ENCODE measurements around the gene UQCR10. TPM values are rescaled to one million over a fixed set of nuclear protein-coding genes. Genes with fewer than 3 reads are reported as not detected.

Gene UQCR10
- polyA plus RNA-seq, 1 donor, result 109 TPM

DNA sequence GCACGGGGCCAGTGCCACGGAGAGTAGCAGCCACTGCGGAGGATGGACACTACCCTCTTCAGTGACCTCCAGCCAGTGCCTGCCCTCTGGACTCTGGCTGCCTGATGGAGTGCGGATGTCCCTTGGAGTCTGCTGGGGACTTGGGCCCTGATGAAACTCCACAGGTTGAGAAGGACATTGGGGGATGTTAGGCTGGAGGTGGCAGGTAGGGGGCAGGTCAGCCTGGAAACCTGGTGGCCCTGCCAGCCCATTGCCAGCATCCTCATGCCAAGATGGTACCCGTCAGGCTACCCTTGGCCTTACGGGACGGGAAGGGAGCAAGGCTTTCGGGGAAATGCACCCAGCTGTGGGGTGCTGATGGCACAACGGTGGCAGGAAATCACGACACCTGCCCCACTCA is 43.4 kb upstream of the UQCR10 start:
- no peak overlapping the region for H3K27ac ChIP-seq (ENCODE audit: low read length)
- no peaks in the 10 kb centered on the region for H3K9me3 ChIP-seq (ENCODE audit: control insufficient read depth, low read depth, low read length)
- no peaks in the 10 kb centered on the region for H3K36me3 ChIP-seq (ENCODE audit: control insufficient read depth, insufficient read depth, low read length)
- no peak for DNase-seq
- H3K4me1 ChIP-seq (ENCODE audit: control insufficient read depth, insufficient read depth, low read length), result peaks cover 3% of the 10 kb centered on the region
- H3K27me3 ChIP-seq (ENCODE audit: control insufficient read depth, insufficient read depth, low read length), result peaks cover 49% of the 10 kb centered on the region
- no CpG with 5 or more reads among the region's 10 CpGs for WGBS (ENCODE audit: insufficient coverage, low lambda C conversion rate)
- H3K4me3 ChIP-seq (ENCODE audit: low read length), result no peak overlapping the region

DNA sequence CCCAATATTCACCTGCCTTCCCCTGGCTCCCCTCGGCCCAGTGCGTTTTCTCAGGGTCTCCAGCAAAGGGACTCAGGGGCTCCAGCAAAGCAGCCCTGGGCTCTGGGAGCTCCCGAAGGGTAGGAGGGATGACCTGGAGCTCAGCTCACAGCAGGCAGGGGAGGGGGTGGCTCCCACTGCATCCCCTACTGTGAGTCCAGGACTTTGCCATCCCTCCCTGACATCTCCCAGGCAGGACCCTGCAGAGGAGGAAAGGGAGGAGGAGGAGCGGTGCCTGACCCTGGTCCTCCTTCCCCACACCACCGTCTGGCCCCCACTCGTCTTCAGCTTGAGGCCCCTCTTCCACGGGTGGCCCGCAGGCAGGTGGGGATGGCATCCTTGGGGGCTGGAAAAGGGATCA is 42.3 kb upstream of the UQCR10 start:
- peaks cover 3% of the 10 kb centered on the region for H3K4me1 ChIP-seq (ENCODE audit: control insufficient read depth, insufficient read depth, low read length)
- DNase-seq, result no peak
- H3K36me3 ChIP-seq (ENCODE audit: control insufficient read depth, insufficient read depth, low read length), result peaks cover under 1% of the 10 kb centered on the region
- no peak overlapping the region for H3K4me3 ChIP-seq (ENCODE audit: low read length)
- no CpG with 5 or more reads among the region's 8 CpGs for WGBS (ENCODE audit: insufficient coverage, low lambda C conversion rate)
- H3K27ac ChIP-seq (ENCODE audit: low read length), result no peak overlapping the region
- peaks cover 39% of the 10 kb centered on the region for H3K27me3 ChIP-seq (ENCODE audit: control insufficient read depth, insufficient read depth, low read length)
- H3K9me3 ChIP-seq (ENCODE audit: control insufficient read depth, low read depth, low read length), result no peaks in the 10 kb centered on the region

DNA sequence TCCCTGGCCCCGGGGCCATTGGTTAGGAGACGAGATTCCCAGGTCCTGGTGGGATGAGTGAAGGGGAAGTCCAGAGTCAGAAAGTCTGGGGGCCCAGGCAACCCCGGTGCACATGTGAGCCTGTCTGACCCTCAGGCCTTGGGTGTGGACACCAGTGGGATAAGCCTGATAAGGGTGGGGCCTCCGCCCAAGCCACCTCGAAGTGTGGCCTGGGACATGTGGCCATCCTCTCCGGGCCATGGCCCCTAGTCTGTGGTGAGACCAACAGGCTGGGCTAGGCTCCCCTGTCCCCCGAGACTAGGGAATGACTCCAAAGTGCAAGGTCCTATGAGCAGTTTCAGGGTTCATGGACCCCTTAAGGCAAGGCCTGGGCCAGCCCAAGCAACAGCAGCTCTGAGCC is 41.1 kb upstream of the UQCR10 start:
- no peak overlapping the region for H3K27ac ChIP-seq (ENCODE audit: low read length)
- H3K4me1 ChIP-seq (ENCODE audit: control insufficient read depth, insufficient read depth, low read length), result peaks cover 3% of the 10 kb centered on the region
- WGBS (ENCODE audit: insufficient coverage, low lambda C conversion rate), result no CpG with 5 or more reads among the region's 7 CpGs
- peaks cover 33% of the 10 kb centered on the region for H3K27me3 ChIP-seq (ENCODE audit: control insufficient read depth, insufficient read depth, low read length)
- H3K36me3 ChIP-seq (ENCODE audit: control insufficient read depth, insufficient read depth, low read length), result peaks cover 13% of the 10 kb centered on the region
- DNase-seq, result no peak
- no peaks in the 10 kb centered on the region for H3K9me3 ChIP-seq (ENCODE audit: control insufficient read depth, low read depth, low read length)
- no peak overlapping the region for H3K4me3 ChIP-seq (ENCODE audit: low read length)

DNA sequence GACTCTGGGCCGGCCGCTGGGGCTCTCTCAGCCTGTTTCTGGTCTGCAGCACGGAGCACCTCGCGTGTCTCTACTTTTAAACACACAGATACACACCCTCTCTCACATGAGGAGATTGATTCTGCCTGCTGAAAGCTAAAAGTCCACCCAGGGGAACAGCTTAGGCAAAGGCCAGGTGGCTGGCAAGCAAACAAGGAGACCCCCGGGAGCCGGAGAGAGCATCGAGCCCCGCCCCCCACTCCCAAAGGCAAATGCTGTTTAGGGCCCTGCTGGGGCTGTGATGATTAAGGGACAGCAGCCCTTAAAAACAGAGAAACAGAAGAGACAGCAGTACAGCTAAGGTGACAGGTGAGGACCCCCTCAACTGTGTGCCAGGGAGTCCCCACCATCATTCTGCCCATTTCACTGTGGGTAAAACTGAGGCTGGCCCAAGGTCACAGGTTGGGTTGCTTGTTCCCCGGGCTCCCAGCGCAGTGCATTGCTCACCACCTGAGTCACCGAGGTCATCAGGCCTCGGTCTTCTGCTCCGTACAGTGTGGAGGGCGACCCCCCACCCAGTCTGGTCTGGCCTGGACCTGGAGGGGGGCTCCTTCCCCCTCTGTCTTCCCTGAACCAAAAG is 40.5 kb upstream of the UQCR10 start:
- Histone ChIP-seq H3K27me3 (ENCODE audit: control insufficient read depth, insufficient read depth, low read length) (peaks cover 28% of the 10 kb centered on the region), H3K4me3 (ENCODE audit: low read length) (no peak overlapping the region), H3K36me3 (ENCODE audit: control insufficient read depth, insufficient read depth, low read length) (peaks cover 15% of the 10 kb centered on the region), H3K4me1 (ENCODE audit: control insufficient read depth, insufficient read depth, low read length) (peaks cover 3% of the 10 kb centered on the region), H3K9me3 (ENCODE audit: control insufficient read depth, low read depth, low read length) (no peaks in the 10 kb centered on the region), H3K27ac (ENCODE audit: low read length) (no peak overlapping the region)
- no peak for DNase-seq
- no CpG with 5 or more reads among the region's 15 CpGs for WGBS (ENCODE audit: insufficient coverage, low lambda C conversion rate)

DNA sequence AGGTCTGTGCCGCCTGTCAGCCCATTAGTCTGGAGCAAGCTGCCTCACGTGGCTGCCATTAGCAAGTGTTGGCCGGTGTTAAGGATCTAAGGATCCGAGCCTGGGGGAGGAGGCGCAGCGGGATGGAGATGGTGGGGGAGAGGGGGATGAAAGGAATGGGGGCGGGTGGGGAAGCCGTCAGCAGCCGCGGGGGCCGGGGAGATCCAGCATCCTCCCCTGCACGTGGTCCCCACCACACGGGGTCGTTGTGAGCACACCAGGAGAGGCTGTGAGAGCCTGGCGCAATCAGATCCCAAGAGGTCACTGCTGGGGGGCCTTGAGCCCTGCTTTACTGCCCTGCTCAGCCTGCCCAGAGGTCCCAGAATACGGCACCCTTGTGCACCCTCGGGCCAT is 40.0 kb upstream of the UQCR10 start:
- DNase-seq, result no peak
- H3K4me1 ChIP-seq (ENCODE audit: control insufficient read depth, insufficient read depth, low read length), result peaks cover 8% of the 10 kb centered on the region
- H3K4me3 ChIP-seq (ENCODE audit: low read length), result no peak overlapping the region
- no peaks in the 10 kb centered on the region for H3K9me3 ChIP-seq (ENCODE audit: control insufficient read depth, low read depth, low read length)
- H3K36me3 ChIP-seq (ENCODE audit: control insufficient read depth, insufficient read depth, low read length), result peaks cover 15% of the 10 kb centered on the region
- no CpG with 5 or more reads among the region's 17 CpGs for WGBS (ENCODE audit: insufficient coverage, low lambda C conversion rate)
- H3K27me3 ChIP-seq (ENCODE audit: control insufficient read depth, insufficient read depth, low read length), result peaks cover 23% of the 10 kb centered on the region
- no peak overlapping the region for H3K27ac ChIP-seq (ENCODE audit: low read length)

DNA sequence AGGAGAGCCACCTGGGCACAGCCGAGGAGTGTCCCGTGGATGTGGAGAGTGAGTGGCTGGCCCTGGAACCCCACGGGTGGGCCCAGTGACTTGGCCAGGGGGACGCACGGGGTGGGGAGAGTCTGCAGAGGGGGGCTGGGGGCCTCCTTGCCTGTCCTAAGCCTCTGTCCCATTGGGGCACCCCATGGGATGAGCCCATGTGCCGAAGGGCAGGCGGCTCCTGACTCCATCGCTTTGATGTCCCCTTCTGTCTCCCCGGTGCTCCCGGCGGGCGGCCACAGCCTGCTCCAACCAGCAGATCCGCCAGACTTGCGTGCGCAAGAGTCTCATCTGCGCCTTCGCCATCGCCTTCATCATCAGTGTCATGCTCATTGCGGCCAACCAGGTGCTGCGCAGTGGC is 38.0 kb upstream of the UQCR10 start:
- H3K4me3 ChIP-seq (ENCODE audit: low read length), result no peak overlapping the region
- H3K27me3 ChIP-seq (ENCODE audit: control insufficient read depth, insufficient read depth, low read length), result peaks cover 11% of the 10 kb centered on the region
- DNase-seq, result no peak
- no peaks in the 10 kb centered on the region for H3K9me3 ChIP-seq (ENCODE audit: control insufficient read depth, low read depth, low read length)
- WGBS (ENCODE audit: insufficient coverage, low lambda C conversion rate), result no CpG with 5 or more reads among the region's 20 CpGs
- H3K36me3 ChIP-seq (ENCODE audit: control insufficient read depth, insufficient read depth, low read length), result peaks cover 15% of the 10 kb centered on the region
- no peak overlapping the region for H3K27ac ChIP-seq (ENCODE audit: low read length)
- H3K4me1 ChIP-seq (ENCODE audit: control insufficient read depth, insufficient read depth, low read length), result peaks cover 22% of the 10 kb centered on the region

DNA sequence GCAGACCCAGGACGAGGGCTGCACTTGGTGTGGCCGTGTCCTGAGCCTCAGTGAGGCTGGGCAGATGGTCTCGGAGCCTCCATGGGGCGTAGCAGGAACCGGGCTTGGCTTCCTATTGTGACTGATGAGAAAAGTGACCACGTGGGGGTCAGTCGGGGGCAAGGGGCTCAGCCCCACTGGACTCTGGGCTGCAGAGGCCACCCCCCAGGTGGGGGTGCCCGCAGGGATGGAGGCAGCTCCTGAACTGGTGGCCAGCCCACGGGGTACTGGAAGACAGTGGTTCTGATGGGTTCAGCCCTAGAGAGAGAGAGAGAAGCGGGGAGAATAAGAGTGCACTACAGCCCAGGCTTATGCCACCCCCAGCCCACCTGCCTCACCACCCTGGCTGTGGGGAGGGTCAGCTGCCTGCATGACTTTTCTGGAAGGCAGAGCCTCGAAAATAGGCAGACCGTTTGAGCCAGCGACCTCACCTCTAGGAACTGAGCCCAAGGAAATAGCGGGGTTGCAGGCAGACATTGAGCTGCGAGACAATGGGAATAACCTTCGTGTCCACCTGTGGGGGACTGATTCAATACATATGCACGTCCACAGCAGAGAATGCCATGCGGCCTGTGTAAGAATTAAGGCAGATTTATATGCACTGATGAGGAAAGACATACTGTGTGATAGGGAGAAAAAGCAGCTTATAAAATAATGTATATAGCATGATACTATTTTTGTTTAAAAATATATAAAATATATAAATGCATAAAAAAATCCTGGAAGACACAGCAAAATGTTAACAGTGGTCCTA is 35.9 kb upstream of the UQCR10 start:
- Histone ChIP-seq H3K27me3 (ENCODE audit: control insufficient read depth, insufficient read depth, low read length) (peaks cover 2% of the 10 kb centered on the region), H3K4me3 (ENCODE audit: low read length) (no peak overlapping the region), H3K36me3 (ENCODE audit: control insufficient read depth, insufficient read depth, low read length) (peaks cover 17% of the 10 kb centered on the region), H3K27ac (ENCODE audit: low read length) (no peak overlapping the region), H3K9me3 (ENCODE audit: control insufficient read depth, low read depth, low read length) (no peaks in the 10 kb centered on the region), H3K4me1 (ENCODE audit: control insufficient read depth, insufficient read depth, low read length) (peaks cover 22% of the 10 kb centered on the region)
- WGBS (ENCODE audit: insufficient coverage, low lambda C conversion rate), result 100% methylated on average over 1 of the region's 18 CpGs
- no peak for DNase-seq

DNA sequence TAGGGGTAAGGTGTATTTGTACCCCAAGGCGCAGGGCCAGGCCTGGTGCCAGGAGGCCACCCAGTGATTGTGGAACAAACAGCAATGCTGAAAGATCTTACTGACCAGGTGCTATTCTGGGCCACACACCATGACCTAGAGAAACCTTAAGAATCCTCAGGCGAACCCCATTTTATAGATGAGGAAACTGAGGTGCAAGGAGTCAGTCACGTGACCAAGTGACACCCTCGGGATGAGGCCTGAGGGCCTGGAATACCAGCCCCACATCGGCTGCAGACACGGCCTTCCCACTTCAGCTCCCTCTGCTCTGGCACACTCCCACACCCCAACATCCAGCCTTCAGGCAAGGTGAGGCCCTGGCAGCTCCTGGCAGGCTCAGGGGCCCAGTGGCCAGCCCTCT is 34.3 kb upstream of the UQCR10 start:
- H3K27me3 ChIP-seq (ENCODE audit: control insufficient read depth, insufficient read depth, low read length), result no peaks in the 10 kb centered on the region
- peaks cover 20% of the 10 kb centered on the region for H3K4me1 ChIP-seq (ENCODE audit: control insufficient read depth, insufficient read depth, low read length)
- no CpG with 5 or more reads among the region's 6 CpGs for WGBS (ENCODE audit: insufficient coverage, low lambda C conversion rate)
- peaks cover 18% of the 10 kb centered on the region for H3K36me3 ChIP-seq (ENCODE audit: control insufficient read depth, insufficient read depth, low read length)
- H3K4me3 ChIP-seq (ENCODE audit: low read length), result no peak overlapping the region
- DNase-seq, result no peak
- H3K9me3 ChIP-seq (ENCODE audit: control insufficient read depth, low read depth, low read length), result no peaks in the 10 kb centered on the region
- no peak overlapping the region for H3K27ac ChIP-seq (ENCODE audit: low read length)

DNA sequence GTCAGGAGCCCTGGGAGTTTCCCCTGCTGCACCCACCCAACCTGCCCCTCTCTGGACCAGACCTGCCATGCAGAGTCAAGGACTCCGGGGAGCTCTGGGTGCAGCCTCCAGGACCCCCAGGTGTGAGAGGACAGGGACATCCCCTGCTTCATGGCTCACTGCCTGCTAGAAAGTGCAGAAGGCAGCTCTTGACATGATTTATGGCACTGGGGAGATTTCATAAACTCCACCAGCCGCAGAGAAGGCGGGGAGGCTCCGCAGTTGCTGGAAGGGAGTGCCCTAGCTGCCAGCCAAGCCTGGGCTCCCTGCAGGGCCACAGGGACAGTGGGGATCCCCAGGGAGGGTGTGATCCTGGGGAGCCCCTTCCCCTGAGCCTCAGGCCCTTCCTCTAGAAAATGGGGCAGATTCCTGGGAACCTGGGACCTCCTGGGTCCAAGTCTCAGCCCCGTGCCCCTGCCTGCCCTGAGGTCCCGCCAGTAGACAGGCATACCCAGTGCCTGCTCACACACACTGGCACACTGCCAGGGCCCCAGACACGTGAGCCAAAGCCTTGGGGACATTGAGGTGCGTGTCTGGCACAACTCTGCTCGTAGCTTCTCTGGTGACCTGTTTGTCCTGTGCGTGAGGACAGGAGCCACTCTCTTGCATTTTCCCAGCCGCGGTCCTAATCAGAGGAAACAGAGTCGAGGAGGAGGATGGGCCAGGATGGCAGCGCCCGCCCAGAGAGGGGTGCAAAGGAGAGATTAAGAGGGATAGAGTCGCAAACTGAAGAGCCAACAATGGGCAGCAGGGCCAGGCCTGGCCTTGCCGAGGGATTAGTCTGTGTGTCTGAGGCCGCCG is 33.6 kb upstream of the UQCR10 start:
- DNase-seq, result peak; percentile 43 to 67
- Histone ChIP-seq H3K27ac (ENCODE audit: low read length) (no peak overlapping the region), H3K4me1 (ENCODE audit: control insufficient read depth, insufficient read depth, low read length) (peaks cover 20% of the 10 kb centered on the region), H3K36me3 (ENCODE audit: control insufficient read depth, insufficient read depth, low read length) (peaks cover 24% of the 10 kb centered on the region), H3K9me3 (ENCODE audit: control insufficient read depth, low read depth, low read length) (no peaks in the 10 kb centered on the region), H3K27me3 (ENCODE audit: control insufficient read depth, insufficient read depth, low read length) (no peaks in the 10 kb centered on the region), H3K4me3 (ENCODE audit: low read length) (no peak overlapping the region)
- no CpG with 5 or more reads among the region's 19 CpGs for WGBS (ENCODE audit: insufficient coverage, low lambda C conversion rate)

DNA sequence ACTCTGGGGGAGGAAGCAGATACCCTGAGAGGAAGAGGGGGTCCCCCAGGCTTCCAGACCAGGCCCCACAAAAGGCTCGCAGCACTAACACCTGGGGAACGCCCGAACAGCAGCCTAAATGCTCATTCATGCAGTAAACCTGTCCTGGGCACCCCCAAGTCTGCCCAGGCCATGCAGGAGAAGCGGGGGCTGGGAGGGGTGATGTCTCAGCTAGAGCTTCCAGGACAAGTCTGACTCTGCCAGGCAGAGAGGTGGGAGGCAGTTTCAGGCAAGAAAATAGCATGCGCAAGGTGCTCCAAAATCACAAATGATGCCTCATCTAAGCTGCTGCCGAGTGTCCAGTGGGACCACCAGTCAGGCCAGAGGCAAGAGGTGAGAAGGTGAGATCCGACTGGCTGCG is 32.8 kb upstream of the UQCR10 start:
- WGBS (ENCODE audit: insufficient coverage, low lambda C conversion rate), result no CpG with 5 or more reads among the region's 8 CpGs
- H3K36me3 ChIP-seq (ENCODE audit: control insufficient read depth, insufficient read depth, low read length), result peaks cover 27% of the 10 kb centered on the region
- H3K27ac ChIP-seq (ENCODE audit: low read length), result no peak overlapping the region
- no peaks in the 10 kb centered on the region for H3K9me3 ChIP-seq (ENCODE audit: control insufficient read depth, low read depth, low read length)
- no peaks in the 10 kb centered on the region for H3K27me3 ChIP-seq (ENCODE audit: control insufficient read depth, insufficient read depth, low read length)
- no peak overlapping the region for H3K4me3 ChIP-seq (ENCODE audit: low read length)
- H3K4me1 ChIP-seq (ENCODE audit: control insufficient read depth, insufficient read depth, low read length), result peaks cover 20% of the 10 kb centered on the region
- no peak for DNase-seq

Measured in large intestine (tissue), 3 donors.